Heart left ventricle (tissue), 13 donors: ENCODE measurements around the gene TGM2.
A peak's percentile ranks its signal among the peaks of the same experiment; 100 is the strongest.

Experiments
- CTCF ChIP-seq, 12 donors: fragments of 200-600 bp; sonication (generic) in 4 of 12; IDR thresholded peaks; one replicate each; pipeline versions ENCODE4 v1.5.0 to v1.8.0; 2018 to 2022; ENCODE audit warnings: antibody characterized with exemption in 12 of 12, mild to moderate bottlenecking in 5 of 12
- POLR2A ChIP-seq, 2 donors: fragments of 450-650 bp; IDR thresholded peaks; one replicate each; pipeline ENCODE4 v1.6.1; 2017; ENCODE audit warnings: antibody characterized with exemption in 2 of 2, mild to moderate bottlenecking in 2 of 2, moderate library complexity in 2 of 2
- donor health status: ischemic (EF 13 %, LVEDD 7.1; RV severe dilation, severe dysfunction).
- donor health status: DM: no; HTN: yes; CAD: no.
- donor health status: DM: no; HTN: no; CAD: no.
- donor health status: ischemic (EF 25% LVEDD 6.9; RV normal size, moderate dysfunction).
- donor health status: ischemic (EF 25% LVEDD 5.7; RV mildly dilated, moderate dysfunction).
- donor health status: ischemic (EF 35%, LVEDD 5.7; RV mildly dilated, moderate dysfunction).
- donor health status: nonischemic (EF 11% LVEDD 7.7; RV severe dilation, severe dysfunction).
- donor health status: DM: yes; HTN: yes; CAD: no.
- donor health status: PGD.
- donor health status: ischemic (EF 29% LVEDD 5.4; RV normal size, mild dysfunction).
- donor health status: nonischemic (EF 23%, LVEDD 6.1; RV moderate dilation, normal function).

GRCh38 chr20:38165089-38165965, at the start of gene TGM2:
- TF ChIP-seq CTCF (IDR thresholded peaks at IDR 0.05) (peak; percentile 79 to 94 (median 89)), POLR2A (IDR thresholded peaks at IDR 0.05) (peak; percentile 63 to 90)
